GM21360 (cell line): ENCODE results near the gene PARP4.
"Not testable (repeated sequence)": the region's sequence is repeated elsewhere in the genome, so short reads cannot be mapped to it uniquely, and the experiment has no call there.

Experiments
- ATAC-seq: cut with Tn5 transposase; IDR thresholded peaks from one replicate; pipeline ENCODE4 v1.9.1; 2021; ENCODE audit warnings: mild to moderate bottlenecking, moderate library complexity; ENCODE audit not compliant: unreplicated experiment

The PARP4 gene

GRCh38 chr13:24454056-24454455, 58.5 kb downstream of the PARP4 start:
- ATAC-seq = no peak

GRCh38 chr13:24452044-24452443, 60.5 kb downstream of the PARP4 start:
- no peak for ATAC-seq

- ATAC-seq = no peak
These were observed 62.0 kb downstream of the PARP4 start for GRCh38 chr13:24450530-24450929.

GRCh38 chr13:24444851-24445250, 67.7 kb downstream of the PARP4 start:
- not testable (repeated sequence) for ATAC-seq

GRCh38 chr13:24443366-24443765, 69.2 kb downstream of the PARP4 start:
- ATAC-seq = no peak

GRCh38 chr13:24426045-24426444, 86.5 kb downstream of the PARP4 start:
- not testable (repeated sequence) for ATAC-seq

GRCh38 chr13:24419668-24420067, 92.9 kb downstream of the PARP4 start:
- ATAC-seq = not testable (repeated sequence)

GRCh38 chr13:24407844-24408243, 104.7 kb downstream of the PARP4 start:
- no peak for ATAC-seq

- ATAC-seq = no peak
These were observed 106.1 kb downstream of the PARP4 start for GRCh38 chr13:24406524-24406923.

GRCh38 chr13:24396821-24397220, 115.8 kb downstream of the PARP4 start:
- ATAC-seq = no peak

- no peak for ATAC-seq
These were observed 119.6 kb downstream of the PARP4 start for GRCh38 chr13:24392972-24393371.

- not testable (repeated sequence) for ATAC-seq
These were observed 120.6 kb downstream of the PARP4 start for GRCh38 chr13:24391771-24392683.

GRCh38 chr13:24390795-24391194, 121.8 kb downstream of the PARP4 start:
- not testable (repeated sequence) for ATAC-seq

- ATAC-seq = no peak
These were observed 123.1 kb downstream of the PARP4 start for GRCh38 chr13:24389506-24389905.

- not testable (repeated sequence) for ATAC-seq
These were observed 123.8 kb downstream of the PARP4 start for GRCh38 chr13:24388743-24389142.

GRCh38 chr13:24386816-24387708, 125.5 kb downstream of the PARP4 start:
- no peak for ATAC-seq

GRCh38 chr13:24385902-24386301, 126.7 kb downstream of the PARP4 start:
- no peak for ATAC-seq

- ATAC-seq = not testable (repeated sequence)
These were observed 127.6 kb downstream of the PARP4 start for GRCh38 chr13:24384946-24385345.

GRCh38 chr13:24384091-24384490, 128.5 kb downstream of the PARP4 start:
- not testable (repeated sequence) for ATAC-seq

- ATAC-seq = no peak
These were observed 130.9 kb downstream of the PARP4 start for GRCh38 chr13:24381541-24382265.

- not testable (repeated sequence) for ATAC-seq
These were observed 131.7 kb downstream of the PARP4 start for GRCh38 chr13:24380881-24381280.
